Fibroblast of lung (primary cell): ENCODE results near the gene SCD. TPM values are rescaled to one million over a fixed set of nuclear protein-coding genes. Genes with fewer than 3 reads are reported as not detected.

ENCODE experiments used
- DNase-seq, 2 donors: peaks; one replicate each; pipeline versions ENCODE4 v3.0.0 to v3.0.0-alpha.2; 2010; ENCODE audit warnings: low read depth in 2 of 2
- H2AFZ ChIP-seq: 2 replicates; pipeline ENCODE4 v1.5.1; 2012; ENCODE audit warnings: low read length, control low read depth, inconsistent platforms
- H3K27ac ChIP-seq: 2 replicates; pipeline ENCODE4 v1.5.1; 2011; ENCODE audit warnings: low read length, control low read depth; ENCODE audit not compliant: insufficient read depth
- H3K27me3 ChIP-seq: 2 replicates; pipeline ENCODE4 v1.5.1; 2011; ENCODE audit warnings: mild to moderate bottlenecking, low read length; ENCODE audit not compliant: control insufficient read depth, insufficient read depth
- H3K36me3 ChIP-seq: 2 replicates; pipeline ENCODE4 v1.5.1; 2011; ENCODE audit warnings: low read length; ENCODE audit not compliant: control insufficient read depth, insufficient read depth
- H3K4me1 ChIP-seq: 2 replicates; pipeline ENCODE4 v1.5.1; 2011; ENCODE audit warnings: low read length; ENCODE audit not compliant: control insufficient read depth, insufficient read depth; ENCODE audit errors: extremely low read depth
- H3K4me2 ChIP-seq: 2 replicates; pipeline ENCODE4 v1.5.1; 2011; ENCODE audit warnings: low read length, control low read depth; ENCODE audit not compliant: insufficient read depth; ENCODE audit errors: extremely low read depth
- H3K4me3 ChIP-seq, 4 experiments: fragments of 200-600 bp in 1 of 4; sonication (generic) in 1 of 4; replicated peaks in 1 of 4; 2 replicates each; pipeline ENCODE4 v1.5.1; 2011 to 2016; ENCODE audit warnings: low read length in 4 of 4, low read depth in 3 of 4, mild to moderate bottlenecking in 3 of 4, control low read depth in 2 of 4, inconsistent platforms in 1 of 4, mixed read lengths in 1 of 4; ENCODE audit not compliant: insufficient read depth in 1 of 4; ENCODE audit errors: control extremely low read depth in 1 of 4
- H3K79me2 ChIP-seq: 2 replicates; pipeline ENCODE4 v1.5.1; 2012; ENCODE audit warnings: mild to moderate bottlenecking, low read length, inconsistent platforms; ENCODE audit not compliant: control insufficient read depth, insufficient read depth
- H3K9ac ChIP-seq: 2 replicates; pipeline ENCODE4 v1.5.1; 2011; ENCODE audit warnings: mild to moderate bottlenecking, low read length, control low read depth; ENCODE audit not compliant: insufficient read depth
- H3K9me3 ChIP-seq: 2 replicates; pipeline ENCODE4 v1.5.1; 2012; ENCODE audit warnings: low read depth, low read length; ENCODE audit not compliant: control insufficient read depth, insufficient read depth
- H4K20me1 ChIP-seq: 2 replicates; pipeline ENCODE4 v1.5.1; 2011; ENCODE audit warnings: low read length; ENCODE audit not compliant: control insufficient read depth, insufficient read depth; ENCODE audit errors: extremely low read depth
- EZH2 ChIP-seq: IDR thresholded peaks from 2 replicates; pipeline ENCODE4 v1.5.1; 2012; ENCODE audit warnings: low read length, control low read depth, mild to moderate bottlenecking; ENCODE audit errors: missing control alignments
- polyA plus RNA-seq, 2 donors: library from polyadenylated mRNA; depleted of rRNA in 1 of 2; stranded (reverse) in 1 of 2; unstranded in 1 of 2; fragments of >200 nt; gene quantifications; 2 replicates each; pipeline ENCODE4 v1.2.1, GENCODE V29; 2011 to 2012; ENCODE audit warnings: missing spikeins in 1 of 2
- total RNA-seq: library from RNA; depleted of rRNA; stranded (reverse); fragments of >200 nt; gene quantifications from 2 replicates; pipeline ENCODE4 v1.2.1, GENCODE V29; 2014
- TF ChIP-seq, protein P1 (sequence below), 2 donors: IDR thresholded peaks in 1 of 2; conservative IDR thresholded peaks in 1 of 2; 1 replicate in 1 of 2; 2 replicates in 1 of 2; pipeline ENCODE4 v1.5.1; 2011 to 2012; ENCODE audit warnings: low read length in 2 of 2, control low read depth in 1 of 2, inconsistent platforms in 1 of 2, low read depth in 1 of 2, mild to moderate bottlenecking in 1 of 2

The SCD gene
- total and polyA plus RNA-seq, 2 donors (not counting 1 experiment from before 2014, with no cell fraction given): 537 to 754 TPM

DNA sequence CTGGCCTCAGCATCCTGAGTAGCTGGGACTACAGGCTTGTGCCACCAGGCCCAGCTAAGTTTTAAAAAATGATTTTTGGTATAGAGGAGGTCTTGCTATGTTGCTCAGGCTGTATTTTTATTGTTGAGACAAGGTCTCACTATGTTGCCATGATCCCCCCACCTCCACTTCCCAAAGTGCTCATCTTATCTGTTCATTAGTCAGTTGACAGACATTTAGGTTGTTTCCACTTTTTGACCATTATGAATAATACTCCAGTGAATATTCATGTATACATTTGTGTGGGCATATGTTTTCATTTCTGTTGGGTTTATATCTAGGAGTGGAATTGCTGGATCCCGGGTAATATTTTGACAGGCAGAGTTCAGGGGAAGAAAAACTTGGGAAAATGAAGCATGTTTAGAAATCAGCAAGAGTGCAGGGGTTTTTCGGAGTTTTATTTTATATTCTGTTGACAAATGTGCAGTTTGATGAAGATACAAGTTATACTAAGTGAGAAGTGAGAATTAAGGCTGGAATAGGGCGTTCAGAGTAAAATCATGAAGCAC is 2.7 kb upstream of the SCD start:
- no peaks in the 10 kb centered on the region for H3K27me3 ChIP-seq
- TF ChIP-seq, protein P1, sequence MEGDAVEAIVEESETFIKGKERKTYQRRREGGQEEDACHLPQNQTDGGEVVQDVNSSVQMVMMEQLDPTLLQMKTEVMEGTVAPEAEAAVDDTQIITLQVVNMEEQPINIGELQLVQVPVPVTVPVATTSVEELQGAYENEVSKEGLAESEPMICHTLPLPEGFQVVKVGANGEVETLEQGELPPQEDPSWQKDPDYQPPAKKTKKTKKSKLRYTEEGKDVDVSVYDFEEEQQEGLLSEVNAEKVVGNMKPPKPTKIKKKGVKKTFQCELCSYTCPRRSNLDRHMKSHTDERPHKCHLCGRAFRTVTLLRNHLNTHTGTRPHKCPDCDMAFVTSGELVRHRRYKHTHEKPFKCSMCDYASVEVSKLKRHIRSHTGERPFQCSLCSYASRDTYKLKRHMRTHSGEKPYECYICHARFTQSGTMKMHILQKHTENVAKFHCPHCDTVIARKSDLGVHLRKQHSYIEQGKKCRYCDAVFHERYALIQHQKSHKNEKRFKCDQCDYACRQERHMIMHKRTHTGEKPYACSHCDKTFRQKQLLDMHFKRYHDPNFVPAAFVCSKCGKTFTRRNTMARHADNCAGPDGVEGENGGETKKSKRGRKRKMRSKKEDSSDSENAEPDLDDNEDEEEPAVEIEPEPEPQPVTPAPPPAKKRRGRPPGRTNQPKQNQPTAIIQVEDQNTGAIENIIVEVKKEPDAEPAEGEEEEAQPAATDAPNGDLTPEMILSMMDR (conservative IDR thresholded peaks at IDR 0.05 in 1 of 2, IDR thresholded peaks at IDR 0.05 in 1 of 2; ENCODE audit: low read depth in 1 of 2, low read length in 2 of 2): no peak
- TF ChIP-seq EZH2: no peak
- H3K4me2 ChIP-seq: no peak overlapping the region
- peaks cover 4% of the 10 kb centered on the region for H3K36me3 ChIP-seq
- no peak overlapping the region for H3K9ac ChIP-seq
- no peak overlapping the region for H3K4me3 ChIP-seq
- H2AFZ ChIP-seq: no peak overlapping the region
- H3K9me3 ChIP-seq: no peaks in the 10 kb centered on the region
- peaks cover 23% of the 10 kb centered on the region for H3K79me2 ChIP-seq
- no peaks in the 10 kb centered on the region for H4K20me1 ChIP-seq
- H3K4me1 ChIP-seq: peaks cover 4% of the 10 kb centered on the region
- no peak overlapping the region for H3K27ac ChIP-seq
- DNase-seq: no peak

DNA sequence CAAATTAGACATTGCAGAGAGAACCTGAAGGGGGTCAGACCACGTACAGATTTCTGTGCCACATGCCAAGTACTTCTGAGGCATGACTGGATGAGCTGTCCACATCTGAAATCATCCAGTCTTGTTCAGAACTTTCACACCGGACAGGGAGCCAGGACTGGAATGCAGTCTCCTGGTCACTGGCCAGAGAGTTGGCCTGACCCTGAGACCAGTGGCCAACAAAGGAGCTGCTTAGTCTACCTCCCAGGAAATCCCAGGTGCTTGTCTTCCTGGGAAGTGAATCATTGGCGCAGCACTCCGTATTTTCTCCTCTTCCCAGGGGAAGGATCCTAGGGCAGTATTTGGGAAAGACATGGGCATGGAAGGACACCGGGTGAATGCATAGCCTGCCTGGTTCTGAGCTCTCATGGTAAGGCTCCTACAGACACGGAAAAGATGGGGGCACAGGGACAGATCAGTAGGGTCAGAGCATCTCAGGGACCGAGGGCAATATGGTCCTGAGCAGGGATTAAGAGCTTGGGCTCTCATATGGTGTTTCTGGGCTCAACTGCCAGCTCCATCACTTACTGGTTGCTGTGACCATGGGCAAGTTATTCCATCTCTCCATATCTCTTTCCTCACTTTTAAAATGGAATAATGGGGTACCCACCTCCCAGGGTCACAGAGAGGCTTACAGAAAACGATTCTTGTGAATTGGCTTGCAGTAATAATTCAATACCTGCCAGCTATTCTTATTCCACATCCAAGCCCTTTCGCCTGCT is 1.3 kb upstream of the SCD start:
- Histone ChIP-seq H3K79me2 (peaks cover 38% of the 10 kb centered on the region), H3K27me3 (no peaks in the 10 kb centered on the region), H3K9ac (peak overlapping the region; percentile 60), H3K36me3 (peaks cover 8% of the 10 kb centered on the region), H3K9me3 (no peaks in the 10 kb centered on the region), H3K27ac (no peak overlapping the region), H3K4me1 (peaks cover 8% of the 10 kb centered on the region), H3K4me3 (peak overlapping the region; percentile 59 to 96 (median 82)), H4K20me1 (peaks cover 4% of the 10 kb centered on the region), H3K4me2 (peak overlapping the region; percentile 89), H2AFZ (no peak overlapping the region)
- TF ChIP-seq, protein P1 (conservative IDR thresholded peaks at IDR 0.05 in 1 of 2, IDR thresholded peaks at IDR 0.05 in 1 of 2; ENCODE audit: low read depth in 1 of 2, low read length in 2 of 2): no peak
- TF ChIP-seq EZH2: no peak
- peak; percentile 64 to 85 for DNase-seq

DNA sequence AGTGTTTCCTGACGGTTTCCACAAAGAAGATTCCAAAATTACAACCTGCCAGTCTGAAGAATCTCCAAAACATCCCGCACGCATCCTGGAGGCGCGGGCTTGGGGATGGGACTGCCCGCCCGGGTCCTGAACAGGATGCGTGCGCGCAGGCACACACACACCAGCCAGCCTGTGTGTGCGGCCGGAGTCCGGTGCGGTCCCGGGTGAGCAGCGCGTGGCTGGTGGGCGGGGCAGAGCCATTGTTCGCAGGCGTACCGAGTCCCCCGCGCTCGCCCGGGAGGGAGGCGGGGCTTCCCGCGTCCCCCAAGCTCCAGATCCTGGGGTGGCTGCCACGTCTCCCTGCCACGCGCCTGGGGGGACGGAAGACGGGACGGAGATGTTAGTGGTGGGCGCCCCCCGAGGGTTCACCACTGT is 675 bp upstream of the SCD start:
- H3K27me3 ChIP-seq: no peaks in the 10 kb centered on the region
- peak; percentile 77 to 85 for DNase-seq
- H3K9ac ChIP-seq: peak overlapping the region; percentile 60
- H3K9me3 ChIP-seq: no peaks in the 10 kb centered on the region
- peaks cover 11% of the 10 kb centered on the region for H3K36me3 ChIP-seq
- H3K79me2 ChIP-seq: peaks cover 44% of the 10 kb centered on the region
- peak overlapping the region; percentile 52 for H3K27ac ChIP-seq
- peaks cover 12% of the 10 kb centered on the region for H3K4me1 ChIP-seq
- H3K4me3 ChIP-seq: peak overlapping the region; percentile 59 to 96 (median 82)
- peaks cover 4% of the 10 kb centered on the region for H4K20me1 ChIP-seq
- H3K4me2 ChIP-seq: peak overlapping the region; percentile 89
- H2AFZ ChIP-seq: no peak overlapping the region
- TF ChIP-seq, protein P1 (conservative IDR thresholded peaks at IDR 0.05 in 1 of 2, IDR thresholded peaks at IDR 0.05 in 1 of 2; ENCODE audit: low read depth in 1 of 2, low read length in 2 of 2): no peak
- TF ChIP-seq EZH2: no peak
